Smooth muscle cell (in vitro differentiated cells): ENCODE data around the gene FREM2. TPM values are rescaled to one million over a fixed set of nuclear protein-coding genes. Genes with fewer than 3 reads are reported as not detected.

Experiments
- DNase-seq: peaks from one replicate; lab custom pipeline; 2025; ENCODE audit not compliant: unreplicated experiment; lab: John Stamatoyannopoulos, UW
- H2AFZ ChIP-seq: fragments of 200-600 bp; sonication (generic); 2 replicates; pipeline ENCODE4 v1.6.0; 2016; ENCODE audit warnings: antibody characterized with exemption, low read depth, mild to moderate bottlenecking
- H3F3A ChIP-seq: fragments of 200-600 bp; sonication (generic); 2 replicates; pipeline ENCODE4 v1.6.0; 2017; ENCODE audit warnings: antibody characterized with exemption, low read depth
- H3K27ac ChIP-seq: fragments of 200-600 bp; sonication (generic); 2 replicates; pipeline ENCODE4 v1.5.1; 2016; ENCODE audit warnings: low read depth, mild to moderate bottlenecking
- H3K27me3 ChIP-seq: fragments of 200-600 bp; sonication (generic); 2 replicates; pipeline ENCODE4 v1.6.1; 2016; ENCODE audit warnings: low read depth, mild to moderate bottlenecking
- H3K36me3 ChIP-seq: fragments of 200-600 bp; sonication (generic); 2 replicates; pipeline ENCODE4 v1.5.1; 2016; ENCODE audit warnings: low read depth
- H3K4me1 ChIP-seq: fragments of 200-600 bp; sonication (generic); 2 replicates; pipeline ENCODE4 v1.5.1; 2016; ENCODE audit warnings: low read depth
- H3K4me2 ChIP-seq: fragments of 200-600 bp; sonication (generic); 2 replicates; pipeline ENCODE4 v1.6.0; 2016; ENCODE audit warnings: mild to moderate bottlenecking
- H3K4me3 ChIP-seq: fragments of 200-600 bp; sonication (generic); 2 replicates; pipeline ENCODE4 v1.5.1; 2016; ENCODE audit warnings: mild to moderate bottlenecking
- H3K79me2 ChIP-seq: fragments of 200-600 bp; sonication (generic); 2 replicates; pipeline ENCODE4 v1.6.0; 2016; ENCODE audit warnings: low read depth, mild to moderate bottlenecking
- H3K9ac ChIP-seq: fragments of 200-600 bp; sonication (generic); 2 replicates; pipeline ENCODE4 v1.6.0; 2016; ENCODE audit warnings: low read depth
- H3K9me3 ChIP-seq: fragments of 200-600 bp; sonication (generic); replicated peaks from 2 replicates; pipeline ENCODE4 v1.5.1; 2016; ENCODE audit warnings: low read depth
- H4K20me1 ChIP-seq: fragments of 200-600 bp; sonication (generic); 2 replicates; pipeline ENCODE4 v1.6.0; 2016; ENCODE audit warnings: low read depth
- WGBS: methylation state at CpG from one replicate; pipeline ENCODE4 v1.1.7; 2016; ENCODE audit warnings: low lambda C conversion rate; 5-methylcytosine and 5-hydroxymethylcytosine counted together
- polyA plus RNA-seq: library from polyadenylated mRNA; unstranded; fragments of >200 nt; fragmentation: Nextera tagmentation; extraction: Ambion mirVana; gene quantifications from 2 replicates; pipeline ENCODE4 v1.2.1, GENCODE V29; 2016
- total RNA-seq: library from RNA; depleted of rRNA; stranded (reverse); fragments of >200 nt; gene quantifications from 2 replicates; pipeline ENCODE4 v1.2.3, GENCODE V29; 2014
- TF ChIP-seq, protein P1 (sequence below): fragments of 200-600 bp; sonication (generic); IDR thresholded peaks from 2 replicates; pipeline ENCODE4 v1.5.1; 2017; ENCODE audit warnings: borderline replicate concordance, mild to moderate bottlenecking, antibody characterized with exemption; ENCODE audit not compliant: insufficient read depth, poor library complexity, severe bottlenecking

FREM2 gene
- total and polyA plus RNA-seq, 2 experiments from 2014 or later: 2.7 TPM; not detected in 1

GRCh38 chr13:38879278-38879677 is 192.4 kb downstream of the FREM2 start:
- Histone ChIP-seq H3K4me3 (no peak overlapping the region), H3F3A (no peaks in the 10 kb centered on the region), H3K9me3 (no peaks in the 10 kb centered on the region), H3K27me3 (no peaks in the 10 kb centered on the region), H3K27ac (no peak overlapping the region), H3K79me2 (no peaks in the 10 kb centered on the region), H4K20me1 (no peaks in the 10 kb centered on the region), H2AFZ (no peak overlapping the region), H3K4me2 (no peak overlapping the region), H3K36me3 (no peaks in the 10 kb centered on the region), H3K9ac (no peak overlapping the region), H3K4me1 (peaks cover 4% of the 10 kb centered on the region)
- DNase-seq: no peak
- TF ChIP-seq, protein P1, sequence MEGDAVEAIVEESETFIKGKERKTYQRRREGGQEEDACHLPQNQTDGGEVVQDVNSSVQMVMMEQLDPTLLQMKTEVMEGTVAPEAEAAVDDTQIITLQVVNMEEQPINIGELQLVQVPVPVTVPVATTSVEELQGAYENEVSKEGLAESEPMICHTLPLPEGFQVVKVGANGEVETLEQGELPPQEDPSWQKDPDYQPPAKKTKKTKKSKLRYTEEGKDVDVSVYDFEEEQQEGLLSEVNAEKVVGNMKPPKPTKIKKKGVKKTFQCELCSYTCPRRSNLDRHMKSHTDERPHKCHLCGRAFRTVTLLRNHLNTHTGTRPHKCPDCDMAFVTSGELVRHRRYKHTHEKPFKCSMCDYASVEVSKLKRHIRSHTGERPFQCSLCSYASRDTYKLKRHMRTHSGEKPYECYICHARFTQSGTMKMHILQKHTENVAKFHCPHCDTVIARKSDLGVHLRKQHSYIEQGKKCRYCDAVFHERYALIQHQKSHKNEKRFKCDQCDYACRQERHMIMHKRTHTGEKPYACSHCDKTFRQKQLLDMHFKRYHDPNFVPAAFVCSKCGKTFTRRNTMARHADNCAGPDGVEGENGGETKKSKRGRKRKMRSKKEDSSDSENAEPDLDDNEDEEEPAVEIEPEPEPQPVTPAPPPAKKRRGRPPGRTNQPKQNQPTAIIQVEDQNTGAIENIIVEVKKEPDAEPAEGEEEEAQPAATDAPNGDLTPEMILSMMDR: no peak
- 78% methylated on average over 3 of the region's 3 CpGs for WGBS

DNA sequence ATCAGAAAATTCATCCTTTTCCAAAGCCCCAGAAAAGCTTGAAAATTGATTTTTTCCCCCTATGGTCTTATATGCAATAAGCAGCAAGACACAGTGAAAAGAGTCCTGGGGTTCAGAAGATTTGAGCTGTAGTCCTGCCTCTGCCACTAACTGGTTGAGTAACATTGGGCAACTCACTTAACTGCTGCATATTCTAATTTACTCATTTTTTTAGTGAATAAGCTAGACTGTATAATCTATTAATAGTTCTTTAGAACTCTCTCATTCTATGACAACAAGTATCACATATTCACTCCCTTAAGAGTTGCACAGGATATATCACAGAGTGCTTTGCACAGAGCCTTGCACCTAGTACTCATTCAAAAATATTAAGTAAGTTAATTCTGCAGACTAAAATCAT is 192.9 kb downstream of the FREM2 start:
- no peaks in the 10 kb centered on the region for H3F3A ChIP-seq
- peaks cover 9% of the 10 kb centered on the region for H3K4me1 ChIP-seq
- no peak overlapping the region for H2AFZ ChIP-seq
- no peak overlapping the region for H3K4me2 ChIP-seq
- no peaks in the 10 kb centered on the region for H3K27me3 ChIP-seq
- H3K27ac ChIP-seq: no peak overlapping the region
- no peak for DNase-seq
- H4K20me1 ChIP-seq: no peaks in the 10 kb centered on the region
- no peaks in the 10 kb centered on the region for H3K36me3 ChIP-seq
- H3K4me3 ChIP-seq: no peak overlapping the region
- H3K9ac ChIP-seq: no peak overlapping the region
- no peaks in the 10 kb centered on the region for H3K9me3 ChIP-seq
- H3K79me2 ChIP-seq: no peaks in the 10 kb centered on the region
- TF ChIP-seq, protein P1: no peak

DNA sequence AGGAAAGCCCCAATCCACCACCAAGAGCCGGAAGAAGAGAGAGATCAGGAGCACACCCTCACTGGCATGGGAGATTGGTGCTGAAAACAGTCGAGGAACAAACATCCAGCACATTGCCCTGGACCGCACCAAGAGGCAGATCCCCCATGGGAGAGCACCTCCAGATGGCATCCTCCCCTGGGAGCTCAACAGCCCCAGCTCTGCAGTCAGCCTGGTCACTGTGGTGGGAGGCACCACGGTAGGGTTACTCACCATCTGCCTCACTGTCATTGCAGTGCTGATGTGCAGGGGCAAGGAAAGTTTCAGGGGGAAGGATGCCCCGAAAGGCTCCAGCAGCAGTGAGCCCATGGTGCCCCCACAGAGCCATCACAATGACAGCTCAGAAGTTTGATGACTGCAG is 193.5 kb downstream of the FREM2 start:
- peaks cover 9% of the 10 kb centered on the region for H3K4me1 ChIP-seq
- H3K4me2 ChIP-seq: no peak overlapping the region
- TF ChIP-seq, protein P1: no peak
- no peak for DNase-seq
- H2AFZ ChIP-seq: no peak overlapping the region
- H3K9ac ChIP-seq: no peak overlapping the region
- no peaks in the 10 kb centered on the region for H3K9me3 ChIP-seq
- H3F3A ChIP-seq: no peaks in the 10 kb centered on the region
- H3K36me3 ChIP-seq: no peaks in the 10 kb centered on the region
- H3K79me2 ChIP-seq: no peaks in the 10 kb centered on the region
- 97% methylated on average over 5 of the region's 5 CpGs for WGBS
- H3K4me3 ChIP-seq: no peak overlapping the region
- no peaks in the 10 kb centered on the region for H3K27me3 ChIP-seq
- no peak overlapping the region for H3K27ac ChIP-seq
- H4K20me1 ChIP-seq: no peaks in the 10 kb centered on the region

DNA sequence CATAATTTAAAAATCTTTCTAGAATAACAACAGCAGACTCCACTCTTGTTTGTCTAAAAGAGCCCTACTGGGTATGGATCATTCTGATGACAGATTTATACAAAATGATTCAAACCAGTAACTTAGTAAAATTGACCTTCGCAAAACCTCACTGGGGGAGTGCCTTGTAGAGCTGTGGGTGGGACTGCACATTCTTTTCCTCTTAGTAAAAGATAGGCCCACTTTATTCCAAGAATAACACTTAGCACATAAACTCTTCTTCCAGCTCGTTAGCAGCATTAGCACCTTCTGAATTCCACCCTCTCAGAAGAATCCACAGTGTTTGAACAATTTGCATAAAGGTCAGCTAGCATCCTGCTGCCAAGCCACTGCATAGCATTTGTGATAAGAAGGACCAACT is 196.9 kb downstream of the FREM2 start:
- H3K4me1 ChIP-seq: peaks cover 9% of the 10 kb centered on the region
- H3K79me2 ChIP-seq: no peaks in the 10 kb centered on the region
- H4K20me1 ChIP-seq: no peaks in the 10 kb centered on the region
- no peak for DNase-seq
- 20% methylated on average over 2 of the region's 2 CpGs for WGBS
- TF ChIP-seq, protein P1: no peak
- H3K27ac ChIP-seq: no peak overlapping the region
- H3K4me3 ChIP-seq: no peak overlapping the region
- no peak overlapping the region for H2AFZ ChIP-seq
- H3K27me3 ChIP-seq: no peaks in the 10 kb centered on the region
- no peaks in the 10 kb centered on the region for H3K36me3 ChIP-seq
- H3K4me2 ChIP-seq: peak overlapping the region; percentile 57
- H3K9ac ChIP-seq: no peak overlapping the region
- no peaks in the 10 kb centered on the region for H3K9me3 ChIP-seq
- H3F3A ChIP-seq: no peaks in the 10 kb centered on the region
